ENCODE results near the gene ALS2CL.

ALS2CL gene

DNA sequence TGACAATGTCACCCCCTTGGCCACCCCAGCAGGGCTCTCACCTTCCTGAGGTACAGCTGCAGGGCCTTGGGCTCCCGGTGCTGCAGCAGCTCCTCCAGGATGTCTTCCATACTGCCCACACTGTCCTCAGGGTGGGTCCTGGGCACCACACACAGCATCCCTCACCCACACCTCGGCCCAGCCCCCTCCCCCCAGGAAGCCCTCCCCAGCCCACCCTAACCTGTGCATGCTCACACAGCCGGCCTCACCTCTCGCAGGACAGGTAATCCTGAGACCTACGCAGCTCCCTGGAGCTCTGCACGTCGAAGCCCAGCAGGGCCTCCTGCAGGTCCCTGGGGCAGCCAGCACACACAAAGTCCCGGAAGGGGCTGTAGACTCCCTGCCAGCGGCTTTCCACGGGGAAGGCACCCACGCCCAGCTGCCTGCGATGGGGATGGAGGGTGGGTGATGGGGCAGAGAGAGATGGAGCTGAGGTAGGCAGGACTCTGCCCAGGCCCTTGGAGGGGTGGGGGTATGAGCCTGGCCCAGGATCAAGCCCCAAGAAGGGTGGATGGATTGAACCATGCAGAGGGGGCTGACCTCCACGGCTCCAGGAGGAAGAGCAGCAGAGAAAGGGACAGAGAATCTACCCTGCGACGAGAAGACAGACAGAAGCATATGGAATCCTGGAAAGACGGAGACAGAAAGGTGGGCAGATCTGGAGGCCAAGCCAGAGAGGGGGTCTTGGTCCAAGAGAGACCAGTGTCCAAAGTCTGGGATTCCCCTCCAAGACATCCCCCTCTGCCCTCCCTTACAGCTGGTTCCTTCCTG lies 16.7 kb downstream of the ALS2CL start:
- DNase-seq = no peak

DNA sequence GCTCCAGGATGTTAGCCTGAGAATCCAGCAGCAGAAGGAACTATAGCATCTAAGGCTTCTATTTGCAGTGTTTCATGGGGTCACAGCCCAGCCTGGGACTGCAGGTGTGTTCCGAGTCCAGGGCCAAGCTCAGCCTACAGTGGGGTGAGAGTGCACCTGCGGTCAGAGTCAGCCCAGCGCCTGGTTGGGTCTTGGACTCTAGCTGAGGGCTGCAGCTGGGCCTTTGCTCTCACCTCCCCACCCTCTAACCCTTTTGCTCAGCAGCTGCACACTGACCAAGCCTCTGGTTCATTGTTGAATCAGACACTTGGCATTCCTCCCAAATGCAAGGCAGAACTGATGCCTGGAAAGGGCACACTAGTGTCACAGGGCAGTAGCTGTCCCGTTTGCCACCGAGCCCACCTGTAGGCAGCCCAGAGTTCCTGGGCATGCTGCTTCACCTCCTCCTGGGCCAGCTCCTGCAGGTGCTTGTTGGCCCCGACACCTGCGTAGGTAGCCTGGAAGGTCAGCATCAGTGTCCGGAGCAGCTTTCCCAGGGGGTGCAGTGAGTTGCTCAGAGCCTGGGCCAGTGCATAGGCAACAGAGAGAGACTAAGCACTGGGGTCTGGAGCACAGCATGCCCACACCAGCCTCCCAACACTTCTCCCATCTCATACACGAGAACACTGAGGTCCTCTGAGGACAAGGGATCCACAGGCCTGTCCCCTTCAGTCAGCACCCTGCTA lies 17.5 kb downstream of the ALS2CL start:
- DNase-seq = no peak

- DNase-seq = peak; percentile 35
These were observed 18.1 kb downstream of the ALS2CL start for GRCh38 chr3:46675426-46675825.

GRCh38 chr3:46674031-46674845 lies 19.2 kb downstream of the ALS2CL start:
- DNase-seq = peak; percentile 27

DNA sequence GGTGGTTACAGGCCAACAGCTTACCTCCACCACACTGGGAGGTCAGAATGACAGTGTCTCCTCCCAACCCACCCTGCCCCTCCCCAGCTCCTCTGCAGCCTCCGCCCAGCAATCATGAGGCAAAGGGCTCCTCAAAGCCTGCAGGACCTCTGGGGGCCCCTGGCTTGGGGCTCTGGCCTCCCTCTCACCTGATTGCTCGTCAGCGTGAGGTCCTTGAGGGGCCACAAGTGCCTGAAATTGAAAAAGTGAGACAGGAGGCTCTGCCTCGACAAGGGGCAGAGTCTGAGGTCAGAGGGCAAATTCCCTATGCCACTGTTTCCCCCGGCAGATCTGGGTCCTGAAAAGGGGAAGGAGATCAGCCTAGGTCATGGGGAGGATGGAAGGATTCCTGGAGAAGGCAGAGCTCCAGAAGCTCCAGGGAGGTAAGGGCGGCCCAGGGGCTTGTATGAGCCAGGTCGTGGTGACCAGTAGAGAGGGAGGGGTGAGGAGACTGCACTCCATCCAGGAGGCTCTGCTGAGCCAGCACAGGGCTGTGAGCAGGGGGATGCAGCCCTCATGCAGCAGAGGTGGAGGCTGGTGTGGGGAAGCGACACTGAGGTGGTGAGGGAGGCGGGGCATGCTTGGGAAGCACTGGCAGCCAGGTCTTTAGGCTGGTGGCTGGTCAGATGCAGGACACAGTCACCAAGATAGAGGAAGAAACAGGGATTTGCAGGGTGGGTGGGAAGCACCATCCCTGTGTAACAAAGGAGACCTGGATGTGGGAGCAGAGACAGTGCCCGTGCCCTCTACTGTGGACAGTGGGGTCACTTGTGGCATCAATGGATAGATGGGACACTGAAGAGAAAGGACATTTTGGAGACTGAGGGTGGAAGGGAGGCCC lies 20.1 kb downstream of the ALS2CL start:
- peak; percentile 13 for DNase-seq

- no peak for DNase-seq
These were observed 21.2 kb downstream of the ALS2CL start for GRCh38 chr3:46672349-46672695.

- peak; percentile 19 for DNase-seq
These were observed 21.7 kb downstream of the ALS2CL start for GRCh38 chr3:46671541-46672348.

- peak; percentile 22 for DNase-seq
These were observed 22.5 kb downstream of the ALS2CL start for GRCh38 chr3:46670891-46671427.

DNA sequence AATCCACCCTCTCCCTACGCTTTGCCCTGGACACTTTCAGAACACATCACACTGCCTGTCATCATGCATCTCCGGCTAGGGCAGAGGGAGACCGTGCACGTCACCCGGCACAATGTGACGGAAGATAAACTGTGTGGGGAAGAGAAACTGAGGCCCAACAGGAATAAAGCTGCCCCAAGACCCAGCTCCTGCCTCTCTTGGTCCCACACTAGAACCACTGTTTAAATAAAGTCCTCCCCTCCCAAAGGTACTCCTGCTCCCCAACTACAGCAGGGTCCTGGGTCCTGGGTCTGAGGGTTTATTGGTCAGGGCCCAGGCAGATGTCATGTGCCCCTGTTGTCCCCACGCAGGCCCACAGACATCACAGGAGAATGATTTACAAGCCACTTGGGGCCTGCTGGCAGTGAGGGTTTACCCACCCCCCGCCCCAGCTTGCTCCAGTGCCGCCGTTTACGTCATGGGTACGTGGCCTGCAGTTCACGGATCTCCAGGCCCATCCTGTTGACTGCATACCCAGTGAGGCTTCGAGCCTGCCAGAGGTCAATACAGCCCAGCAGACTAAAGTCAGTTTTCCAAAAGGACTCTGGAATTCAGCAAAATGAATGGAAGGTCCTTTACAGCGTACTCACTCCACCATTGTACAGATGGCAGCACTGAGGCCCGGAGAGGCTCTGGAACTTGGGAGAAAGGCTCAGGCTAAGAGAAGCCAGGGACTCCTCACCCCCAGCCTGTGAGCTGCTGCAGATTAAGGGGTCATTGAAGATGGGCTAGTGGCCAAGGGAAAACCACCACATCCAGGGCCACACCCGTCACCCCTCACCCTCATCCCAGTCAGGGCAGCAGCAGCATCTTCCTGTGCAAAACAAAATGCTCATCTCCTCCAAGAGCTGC lies 23.2 kb downstream of the ALS2CL start:
- DNase-seq = peak; percentile 32

DNA sequence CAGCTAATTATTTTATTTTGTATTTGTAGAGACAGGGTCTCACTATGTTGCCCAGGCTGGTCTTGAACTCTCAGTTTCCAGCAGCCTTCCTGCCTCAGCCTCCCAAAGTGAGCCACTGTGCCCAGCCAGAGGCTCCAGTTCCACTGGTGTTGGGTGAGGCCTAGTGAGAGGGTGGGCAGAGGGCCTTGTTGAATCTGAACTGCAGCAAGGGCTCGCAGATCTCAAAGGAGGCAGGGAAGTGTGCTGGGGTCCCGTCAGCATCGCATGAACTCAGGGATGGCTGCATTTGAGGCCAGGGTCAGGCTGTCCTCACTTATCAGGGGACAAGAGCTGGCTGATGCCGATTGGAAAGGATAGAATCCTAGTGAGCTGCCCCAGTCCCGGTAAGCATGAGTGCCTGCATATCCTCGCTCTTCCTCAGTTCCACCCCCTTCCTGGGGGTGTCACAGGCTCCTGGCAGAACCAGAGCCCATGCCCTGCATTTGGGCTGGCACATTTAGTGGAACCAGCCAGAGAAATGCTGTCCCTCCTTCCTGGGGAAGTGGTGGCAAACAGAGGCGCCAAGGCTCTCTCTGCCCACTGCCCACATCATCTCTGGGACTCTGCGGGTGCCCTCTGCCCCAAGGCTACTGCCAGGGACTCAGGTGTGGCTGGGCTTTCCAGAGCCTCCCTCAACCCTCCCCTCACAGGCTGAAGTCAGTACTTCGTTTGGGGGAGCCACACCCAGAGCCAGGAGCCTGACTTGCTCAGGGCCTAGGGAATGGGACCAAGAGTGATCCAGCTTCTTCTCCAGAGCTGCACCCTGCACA lies 24.1 kb downstream of the ALS2CL start:
- peak; percentile 32 for DNase-seq

GRCh38 chr3:46668591-46668990 lies 24.9 kb downstream of the ALS2CL start:
- DNase-seq = peak; percentile 38

- DNase-seq = peak; percentile 39
These were observed 25.4 kb downstream of the ALS2CL start for GRCh38 chr3:46668116-46668515.

DNA sequence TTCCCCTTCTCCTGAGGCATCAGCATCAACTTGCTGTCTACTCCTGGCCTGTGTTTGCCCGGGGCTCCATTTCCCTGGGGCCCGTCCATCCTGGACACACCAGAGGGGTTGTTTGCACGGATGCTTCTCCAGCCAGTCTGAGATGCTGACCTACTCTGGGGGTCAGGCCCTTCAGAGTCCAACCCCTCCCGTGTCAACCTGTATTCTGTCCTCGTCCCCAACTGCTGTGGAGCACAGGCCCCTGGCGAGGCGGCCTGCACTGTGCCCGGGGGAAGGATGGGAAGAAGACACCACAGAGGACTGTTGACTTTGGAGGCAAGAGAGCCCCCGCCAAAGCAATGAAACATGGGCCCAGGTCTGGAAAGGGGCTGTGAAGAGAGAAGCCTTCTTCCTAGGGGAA lies 25.8 kb downstream of the ALS2CL start:
- no peak for DNase-seq

DNA sequence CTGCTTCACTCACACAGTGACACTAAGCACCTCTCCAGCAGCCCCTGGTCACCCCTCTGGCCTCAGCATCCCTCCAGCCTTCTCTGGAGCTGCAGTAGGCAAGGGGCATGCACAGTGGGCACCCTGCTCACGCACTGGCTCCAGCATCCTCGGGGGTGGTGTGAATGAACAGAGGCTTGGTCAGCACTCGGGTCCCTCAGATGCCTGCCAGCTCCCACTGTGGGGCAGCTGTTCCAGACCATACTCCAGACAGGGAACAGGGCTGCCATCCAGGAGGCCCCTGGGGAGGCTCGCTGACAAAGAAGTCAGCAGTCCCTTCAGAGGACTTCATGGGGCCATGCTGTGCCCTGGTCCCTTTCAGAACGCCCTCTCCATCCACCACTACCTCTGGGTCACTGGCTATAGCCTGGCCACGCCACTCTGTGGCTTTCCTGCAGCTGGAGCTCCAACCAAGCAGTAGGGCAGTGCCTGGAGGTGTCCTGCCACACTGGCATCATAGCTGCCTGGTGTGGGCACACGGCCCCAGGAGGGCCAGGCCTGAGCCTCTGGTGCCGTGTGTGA lies 26.3 kb downstream of the ALS2CL start:
- peak; percentile 24 for DNase-seq

DNA sequence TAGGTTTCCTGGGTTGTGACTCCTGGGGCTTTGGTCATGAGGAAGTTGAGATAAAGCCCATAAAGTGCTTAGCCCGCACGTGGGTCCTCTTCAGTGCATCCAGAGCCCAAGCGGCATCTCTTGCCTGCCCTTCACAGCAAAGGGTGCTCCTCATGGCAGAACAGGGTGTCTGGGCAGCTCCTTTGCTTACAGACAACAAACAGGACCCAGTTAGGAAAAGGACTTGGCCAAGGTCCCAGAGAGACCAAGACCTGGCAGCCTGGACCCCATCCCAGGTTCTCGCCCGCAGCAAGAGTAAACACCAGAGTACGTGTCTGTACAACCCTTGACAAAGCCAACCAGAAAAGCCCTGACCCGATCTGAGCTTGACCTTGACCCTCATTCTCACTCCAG lies 27.0 kb downstream of the ALS2CL start:
- DNase-seq = peak; percentile 33

DNA sequence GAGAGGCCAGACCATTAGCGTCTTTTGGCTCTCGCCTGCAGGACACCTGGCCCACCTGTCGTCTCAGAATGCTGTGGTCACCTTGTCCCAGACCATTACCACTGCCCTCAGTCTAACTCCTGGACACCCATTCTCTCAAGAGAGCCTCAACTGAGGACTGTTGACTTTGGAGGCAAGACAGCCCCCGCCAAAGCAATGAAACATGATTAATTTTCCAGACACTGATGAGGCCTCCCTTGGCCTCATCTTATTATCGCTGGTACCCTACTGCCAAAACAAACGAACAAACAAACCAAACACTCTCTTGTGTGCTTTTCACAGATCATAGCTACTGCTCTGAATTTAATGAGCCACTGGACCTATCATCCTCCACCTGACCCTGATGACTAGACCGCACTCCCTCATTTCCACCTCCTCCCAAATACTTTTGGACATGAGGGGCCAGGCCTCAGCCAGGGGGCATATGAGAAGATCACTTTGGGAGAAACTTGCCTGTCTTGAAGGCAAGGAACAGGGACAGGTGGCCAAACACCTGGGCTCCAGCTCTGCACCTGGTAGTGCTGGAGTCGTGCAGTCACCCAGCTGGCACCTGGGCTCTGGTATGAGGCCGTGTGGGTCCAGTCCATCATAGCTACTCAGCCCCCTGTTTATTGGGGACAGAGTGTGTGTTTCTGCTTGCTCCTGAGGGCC lies 27.6 kb downstream of the ALS2CL start:
- DNase-seq = peak; percentile 37

- DNase-seq = peak; percentile 28
These were observed 28.3 kb downstream of the ALS2CL start for GRCh38 chr3:46664971-46665762.

All from right forelimb (tissue), 1 donor.